Neural progenitor cell (in vitro differentiated cells): Measurements from ENCODE around the gene KCNK1. TPM values are rescaled to one million over a fixed set of nuclear protein-coding genes. Genes with fewer than 3 reads are reported as not detected.

Experiments used
- DNase-seq: peaks from one replicate; pipeline ENCODE4 v3.0.0-alpha.2; 2016; ENCODE audit warnings: low spot score
- H2AFZ ChIP-seq: fragments of 200-600 bp; sonication (generic); replicated peaks from 2 replicates; pipeline ENCODE4 v1.6.1; 2016; ENCODE audit warnings: antibody characterized with exemption
- H3F3A ChIP-seq: fragments of 200-600 bp; sonication (generic); 2 replicates; pipeline ENCODE4 v1.6.1; 2016; ENCODE audit warnings: antibody characterized with exemption, low read depth
- H3K27ac ChIP-seq: fragments of 200-600 bp; sonication (generic); 2 replicates; pipeline ENCODE4 v1.5.1; 2016; ENCODE audit warnings: mild to moderate bottlenecking
- H3K27me3 ChIP-seq: fragments of 200-600 bp; sonication (generic); 2 replicates; pipeline ENCODE4 v1.6.1; 2016; ENCODE audit warnings: mild to moderate bottlenecking, moderate library complexity
- H3K36me3 ChIP-seq: fragments of 200-600 bp; sonication (generic); 2 replicates; pipeline ENCODE4 v1.5.1; 2016
- H3K4me1 ChIP-seq: fragments of 200-600 bp; sonication (generic); 2 replicates; pipeline ENCODE4 v1.6.1; 2016; ENCODE audit warnings: mixed run types
- H3K4me2 ChIP-seq: fragments of 200-600 bp; sonication (generic); 2 replicates; pipeline ENCODE4 v1.6.1; 2016
- H3K4me3 ChIP-seq: fragments of 200-600 bp; sonication (generic); 2 replicates; pipeline ENCODE4 v1.5.1; 2016
- H3K79me2 ChIP-seq: fragments of 200-600 bp; sonication (generic); 2 replicates; pipeline ENCODE4 v1.6.1; 2016; ENCODE audit warnings: low read depth
- H3K9ac ChIP-seq: fragments of 200-600 bp; sonication (generic); 2 replicates; pipeline ENCODE4 v1.6.1; 2016
- H3K9me3 ChIP-seq: fragments of 200-600 bp; sonication (generic); 2 replicates; pipeline ENCODE4 v1.5.1; 2016; ENCODE audit warnings: low read depth
- H4K20me1 ChIP-seq: fragments of 200-600 bp; sonication (generic); 2 replicates; pipeline ENCODE4 v1.6.1; 2016; ENCODE audit warnings: low read depth
- H3K27ac Mint-ChIP-seq: 3 replicates; pipeline ENCODE4 v1.8.0; 2021; ENCODE audit warnings: mixed read lengths
- H3K27me3 Mint-ChIP-seq: 2 replicates; pipeline ENCODE4 v1.8.0; 2022; ENCODE audit warnings: low read depth, mild to moderate bottlenecking, inconsistent platforms, moderate library complexity, mixed read lengths; ENCODE audit not compliant: insufficient read depth
- H3K36me3 Mint-ChIP-seq: 3 replicates; pipeline ENCODE4 v1.8.0; 2021; ENCODE audit warnings: mixed read lengths
- H3K4me1 Mint-ChIP-seq: 3 replicates; pipeline ENCODE4 v1.8.0; 2021; ENCODE audit warnings: mixed read lengths
- H3K4me3 Mint-ChIP-seq: 3 replicates; pipeline ENCODE4 v1.8.0; 2021; ENCODE audit warnings: mild to moderate bottlenecking, moderate library complexity, mixed read lengths
- H3K9me3 Mint-ChIP-seq: 3 replicates; pipeline ENCODE4 v1.8.0; 2020; ENCODE audit warnings: mixed read lengths
- EZH2 ChIP-seq: fragments of 200-600 bp; sonication (generic); IDR thresholded peaks from 2 replicates; pipeline ENCODE4 v1.6.1; 2017; ENCODE audit warnings: antibody characterized with exemption, mild to moderate bottlenecking, moderate library complexity
- EZH2phosphoT487 ChIP-seq: fragments of 200-600 bp; sonication (generic); IDR thresholded peaks from 2 replicates; pipeline ENCODE4 v1.6.1; 2017; ENCODE audit warnings: antibody characterized with exemption
- total RNA-seq: library from RNA; depleted of rRNA; stranded (reverse); fragments of >200 nt; gene quantifications from 2 replicates; pipeline ENCODE4 v1.2.3, GENCODE V29; 2015; ENCODE audit warnings: low replicate concordance
- TF ChIP-seq, protein P1 (sequence below): fragments of 200-600 bp; sonication (generic); IDR thresholded peaks from 2 replicates; pipeline ENCODE4 v1.5.1; 2017; ENCODE audit warnings: antibody characterized with exemption, mild to moderate bottlenecking

Gene KCNK1
- total RNA-seq, 1 donor from 2014 or later, result 0.11 TPM

DNA sequence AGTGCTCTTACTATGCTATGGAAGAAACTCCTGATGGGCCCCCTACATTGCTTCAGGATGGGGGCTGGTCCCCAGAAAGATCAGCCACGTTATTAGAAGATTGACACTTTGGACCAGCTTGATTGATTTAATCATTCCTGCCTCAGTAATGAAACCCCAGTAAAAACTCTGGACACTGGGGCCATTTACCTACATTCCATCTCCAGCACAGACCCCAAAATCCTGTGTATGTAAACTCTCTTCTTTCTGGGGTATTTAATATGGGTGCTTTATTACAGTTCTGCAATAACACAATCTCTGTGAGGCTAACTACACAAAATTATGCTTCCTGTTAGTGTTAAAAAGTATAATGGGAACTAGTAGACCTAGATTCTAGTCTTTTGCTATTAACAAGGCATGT is 96.6 kb downstream of the KCNK1 start:
- TF ChIP-seq EZH2phosphoT487, result no peak
- no peak for TF ChIP-seq EZH2
- TF ChIP-seq, protein P1, sequence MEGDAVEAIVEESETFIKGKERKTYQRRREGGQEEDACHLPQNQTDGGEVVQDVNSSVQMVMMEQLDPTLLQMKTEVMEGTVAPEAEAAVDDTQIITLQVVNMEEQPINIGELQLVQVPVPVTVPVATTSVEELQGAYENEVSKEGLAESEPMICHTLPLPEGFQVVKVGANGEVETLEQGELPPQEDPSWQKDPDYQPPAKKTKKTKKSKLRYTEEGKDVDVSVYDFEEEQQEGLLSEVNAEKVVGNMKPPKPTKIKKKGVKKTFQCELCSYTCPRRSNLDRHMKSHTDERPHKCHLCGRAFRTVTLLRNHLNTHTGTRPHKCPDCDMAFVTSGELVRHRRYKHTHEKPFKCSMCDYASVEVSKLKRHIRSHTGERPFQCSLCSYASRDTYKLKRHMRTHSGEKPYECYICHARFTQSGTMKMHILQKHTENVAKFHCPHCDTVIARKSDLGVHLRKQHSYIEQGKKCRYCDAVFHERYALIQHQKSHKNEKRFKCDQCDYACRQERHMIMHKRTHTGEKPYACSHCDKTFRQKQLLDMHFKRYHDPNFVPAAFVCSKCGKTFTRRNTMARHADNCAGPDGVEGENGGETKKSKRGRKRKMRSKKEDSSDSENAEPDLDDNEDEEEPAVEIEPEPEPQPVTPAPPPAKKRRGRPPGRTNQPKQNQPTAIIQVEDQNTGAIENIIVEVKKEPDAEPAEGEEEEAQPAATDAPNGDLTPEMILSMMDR, result no peak
- H3K27me3 ChIP-seq, result no peaks in the 10 kb centered on the region
- no peak overlapping the region for H2AFZ ChIP-seq
- no peak overlapping the region for H3K4me3 Mint-ChIP-seq
- H3K27me3 Mint-ChIP-seq, result no peaks in the 10 kb centered on the region
- H3K27ac Mint-ChIP-seq, result no peak overlapping the region
- no peaks in the 10 kb centered on the region for H3F3A ChIP-seq
- no peaks in the 10 kb centered on the region for H3K9me3 ChIP-seq
- H3K9ac ChIP-seq, result no peak overlapping the region
- H3K79me2 ChIP-seq, result no peaks in the 10 kb centered on the region
- H3K9me3 Mint-ChIP-seq, result no peaks in the 10 kb centered on the region
- no peak overlapping the region for H3K4me2 ChIP-seq
- no peaks in the 10 kb centered on the region for H3K36me3 ChIP-seq
- H3K4me1 ChIP-seq, result no peaks in the 10 kb centered on the region
- H3K27ac ChIP-seq, result no peak overlapping the region
- no peak for DNase-seq
- no peak overlapping the region for H3K4me3 ChIP-seq
- no peaks in the 10 kb centered on the region for H4K20me1 ChIP-seq
- H3K36me3 Mint-ChIP-seq, result no peaks in the 10 kb centered on the region
- H3K4me1 Mint-ChIP-seq, result peaks cover 14% of the 10 kb centered on the region

DNA sequence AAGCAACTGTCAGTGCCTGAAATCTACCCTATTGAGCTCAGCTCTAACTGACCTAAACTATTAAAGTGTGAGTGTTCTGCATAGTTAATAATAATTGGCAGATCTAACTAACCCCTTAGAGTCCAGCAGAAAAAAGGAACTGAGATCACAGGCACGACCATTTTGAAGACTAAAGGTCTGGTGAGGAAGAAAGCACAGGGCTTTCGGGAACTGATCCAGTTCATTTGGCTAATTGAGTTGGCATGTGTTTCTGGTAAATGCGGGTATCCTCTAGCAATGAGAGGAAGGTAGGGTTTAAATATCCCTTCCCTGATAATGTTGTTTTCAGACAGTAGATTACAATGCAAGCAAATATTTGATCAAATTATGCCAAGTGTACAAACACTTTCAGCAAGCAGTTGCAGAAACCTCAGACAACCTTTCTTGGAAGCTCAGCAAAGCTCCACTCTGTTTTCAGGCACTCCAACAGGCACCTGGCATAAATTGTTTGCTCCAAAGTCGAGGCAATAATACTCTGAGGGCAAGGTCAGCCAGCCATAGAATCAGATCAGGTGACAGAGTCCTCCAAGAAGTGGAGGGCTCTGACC is 100.8 kb downstream of the KCNK1 start:
- no peaks in the 10 kb centered on the region for H3K27me3 ChIP-seq
- no peaks in the 10 kb centered on the region for H3K9me3 ChIP-seq
- H3K27ac Mint-ChIP-seq, result no peak overlapping the region
- H2AFZ ChIP-seq, result no peak overlapping the region
- no peak overlapping the region for H3K9ac ChIP-seq
- H3K4me2 ChIP-seq, result no peak overlapping the region
- no peaks in the 10 kb centered on the region for H3K4me1 Mint-ChIP-seq
- H3K4me1 ChIP-seq, result peaks cover 10% of the 10 kb centered on the region
- no peak overlapping the region for H3K4me3 Mint-ChIP-seq
- H3F3A ChIP-seq, result peaks cover 3% of the 10 kb centered on the region
- no peaks in the 10 kb centered on the region for H3K79me2 ChIP-seq
- no peak for TF ChIP-seq EZH2
- TF ChIP-seq EZH2phosphoT487, result no peak
- TF ChIP-seq, protein P1, result no peak
- H3K27ac ChIP-seq, result no peak overlapping the region
- no peaks in the 10 kb centered on the region for H3K27me3 Mint-ChIP-seq
- H3K36me3 ChIP-seq, result no peaks in the 10 kb centered on the region
- no peaks in the 10 kb centered on the region for H4K20me1 ChIP-seq
- peaks cover 3% of the 10 kb centered on the region for H3K9me3 Mint-ChIP-seq
- no peak overlapping the region for H3K4me3 ChIP-seq
- DNase-seq, result no peak
- H3K36me3 Mint-ChIP-seq, result no peaks in the 10 kb centered on the region

DNA sequence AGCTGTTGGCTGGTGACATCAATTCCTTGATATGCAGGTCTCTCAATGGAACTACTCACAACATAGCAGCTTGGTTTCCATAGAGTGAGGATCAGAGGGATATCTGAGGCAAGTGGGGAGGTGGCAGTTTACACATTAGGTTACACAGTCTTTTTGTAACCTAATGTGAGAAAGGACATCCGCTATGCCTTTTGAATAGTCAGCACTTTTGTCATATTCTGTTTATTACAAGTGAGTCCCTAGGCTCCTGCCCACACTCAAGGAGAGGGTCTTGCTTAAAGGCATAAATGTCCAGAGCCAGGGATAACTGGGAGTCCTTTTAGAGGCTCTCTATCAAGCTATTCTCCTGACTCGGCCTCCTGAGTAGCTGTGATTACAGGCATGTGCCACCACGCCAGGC is 104.2 kb downstream of the KCNK1 start:
- Mint-ChIP-seq H3K4me3 (no peak overlapping the region), H3K27me3 (no peaks in the 10 kb centered on the region), H3K9me3 (peaks cover 3% of the 10 kb centered on the region), H3K27ac (no peak overlapping the region), H3K36me3 (no peaks in the 10 kb centered on the region), H3K4me1 (peaks cover 15% of the 10 kb centered on the region)
- Histone ChIP-seq H3K4me1 (peaks cover 10% of the 10 kb centered on the region), H3K9ac (no peak overlapping the region), H3K79me2 (no peaks in the 10 kb centered on the region), H3F3A (peaks cover 3% of the 10 kb centered on the region), H4K20me1 (no peaks in the 10 kb centered on the region), H3K27me3 (no peaks in the 10 kb centered on the region), H2AFZ (no peak overlapping the region), H3K36me3 (no peaks in the 10 kb centered on the region), H3K9me3 (no peaks in the 10 kb centered on the region), H3K4me3 (no peak overlapping the region), H3K4me2 (no peak overlapping the region), H3K27ac (no peak overlapping the region)
- DNase-seq, result no peak
- TF ChIP-seq, protein P1, result no peak
- TF ChIP-seq EZH2 (no peak), EZH2phosphoT487 (no peak)
